GM12873 (cell line): ENCODE data around the gene PARP11.

ENCODE experiments used
- CTCF ChIP-seq: IDR thresholded peaks from 2 replicates; pipeline ENCODE4 v1.5.1; 2012; ENCODE audit warnings: low read depth, mild to moderate bottlenecking, moderate library complexity, low read length, control low read depth; ENCODE audit not compliant: insufficient read depth; ENCODE audit errors: missing control alignments

PARP11 gene

GRCh38 chr12:3882406-3882805 is 9.2 kb upstream of the PARP11 start:
- no peak for TF ChIP-seq CTCF

- TF ChIP-seq CTCF: no peak
Observed at GRCh38 chr12:3881281-3881950, 8.2 kb upstream of the PARP11 start.

- TF ChIP-seq CTCF: no peak
Observed at GRCh38 chr12:3879846-3880245, 6.6 kb upstream of the PARP11 start.

GRCh38 chr12:3871356-3871755 is 1.8 kb downstream of the PARP11 start:
- no peak for TF ChIP-seq CTCF

GRCh38 chr12:3869865-3870264 is 3.3 kb downstream of the PARP11 start:
- no peak for TF ChIP-seq CTCF

- no peak for TF ChIP-seq CTCF
Observed at GRCh38 chr12:3869433-3869832, 3.8 kb downstream of the PARP11 start.

- no peak for TF ChIP-seq CTCF
Observed at GRCh38 chr12:3863756-3864155, 9.4 kb downstream of the PARP11 start.

- TF ChIP-seq CTCF: no peak
Observed at GRCh38 chr12:3842517-3842916, 30.7 kb downstream of the PARP11 start.
